CD14-positive monocyte (primary cell): ENCODE data around the gene ANKRD13A. TPM values are rescaled to one million over a fixed set of nuclear protein-coding genes. Genes with fewer than 3 reads are reported as not detected.
A peak's percentile ranks its signal among the peaks of the same experiment; 100 is the strongest.

Experiments
- DNase-seq, 3 donors: peaks; one replicate each; pipeline ENCODE4 v3.0.0-alpha.2; 2011 to 2022
- H2AFZ ChIP-seq: 2 replicates; pipeline ENCODE4 v1.6.0; 2012; ENCODE audit warnings: mild to moderate bottlenecking, low read depth, low read length, inconsistent platforms; ENCODE audit not compliant: insufficient read depth, poor library complexity, severe bottlenecking
- H3K27ac ChIP-seq, 2 donors: 1 replicate in 1 of 2; 2 replicates in 1 of 2; pipeline ENCODE4 v1.5.1; 2012 to 2013; ENCODE audit warnings: low read length in 2 of 2, control low read depth in 1 of 2, inconsistent platforms in 1 of 2, low read depth in 1 of 2, mild to moderate bottlenecking in 1 of 2
- H3K27me3 ChIP-seq, 2 donors: one replicate each; pipeline versions ENCODE4 v1.6.0 to v1.6.1; 2011 to 2013; ENCODE audit warnings: low read length in 2 of 2; ENCODE audit not compliant: control insufficient read depth in 2 of 2, insufficient read depth in 2 of 2
- H3K36me3 ChIP-seq, 2 donors: replicated peaks in 1 of 2; 1 replicate in 1 of 2; 2 replicates in 1 of 2; pipeline versions ENCODE4 v1.5.1 to v1.6.1; 2012 to 2013; ENCODE audit warnings: low read length in 2 of 2, control low read depth in 1 of 2, inconsistent platforms in 1 of 2, mild to moderate bottlenecking in 1 of 2; ENCODE audit not compliant: insufficient read depth in 2 of 2, control insufficient read depth in 1 of 2
- H3K4me1 ChIP-seq, 2 donors: 1 replicate in 1 of 2; 2 replicates in 1 of 2; pipeline versions ENCODE4 v1.5.1 to v1.6.1; 2012 to 2013; ENCODE audit warnings: low read length in 2 of 2, control low read depth in 1 of 2, inconsistent platforms in 1 of 2, mild to moderate bottlenecking in 1 of 2, moderate library complexity in 1 of 2; ENCODE audit not compliant: insufficient read depth in 2 of 2, control insufficient read depth in 1 of 2
- H3K4me2 ChIP-seq: replicated peaks from 2 replicates; pipeline ENCODE3; 2012; ENCODE audit warnings: low read length, moderate library complexity, mild to moderate bottlenecking; ENCODE audit not compliant: poor library complexity, severe bottlenecking; ENCODE audit errors: extremely low read depth
- H3K4me3 ChIP-seq, 3 experiments: fragments of 200-600 bp in 1 of 3; sonication (generic) in 1 of 3; replicated peaks in 1 of 3; 1 replicate in 2 of 3; 2 replicates in 1 of 3; pipeline ENCODE4 v1.5.1; 2011 to 2013; ENCODE audit warnings: low read length in 3 of 3, mild to moderate bottlenecking in 3 of 3, control low read depth in 2 of 3, low read depth in 2 of 3, inconsistent platforms in 1 of 3, moderate library complexity in 1 of 3
- H3K79me2 ChIP-seq: 2 replicates; pipeline ENCODE4 v1.6.0; 2012; ENCODE audit warnings: mild to moderate bottlenecking, control low read depth, inconsistent platforms, low read length, moderate library complexity; ENCODE audit not compliant: insufficient read depth
- H3K9ac ChIP-seq: 2 replicates; pipeline ENCODE4 v1.6.0; 2017; ENCODE audit warnings: low read length, mild to moderate bottlenecking; ENCODE audit not compliant: insufficient read depth, poor library complexity, severe bottlenecking
- H3K9me3 ChIP-seq, 2 donors: replicated peaks in 1 of 2; 1 replicate in 1 of 2; 2 replicates in 1 of 2; pipeline versions ENCODE4 v1.5.1 to v1.6.1; 2012 to 2013; ENCODE audit warnings: low read length in 2 of 2, control low read depth in 1 of 2; ENCODE audit not compliant: control insufficient read depth in 1 of 2, insufficient read depth in 1 of 2
- H4K20me1 ChIP-seq: 2 replicates; pipeline ENCODE4 v1.6.0; 2012; ENCODE audit warnings: mild to moderate bottlenecking, low read length, control low read depth, moderate library complexity; ENCODE audit not compliant: insufficient read depth
- H3K27ac Mint-ChIP-seq, 7 donors: one replicate each; pipeline ENCODE4 v1.8.0; 2020; ENCODE audit warnings: mild to moderate bottlenecking in 7 of 7, mixed read lengths in 7 of 7, moderate library complexity in 6 of 7, inconsistent platforms in 2 of 7
- H3K27me3 Mint-ChIP-seq, 3 donors: one replicate each; pipeline ENCODE4 v1.8.0; 2021 to 2022; ENCODE audit warnings: low read depth in 3 of 3, mild to moderate bottlenecking in 3 of 3, mixed read lengths in 3 of 3, moderate library complexity in 3 of 3, inconsistent platforms in 1 of 3
- H3K36me3 Mint-ChIP-seq, 2 donors: one replicate each; pipeline ENCODE4 v1.8.0; 2020; ENCODE audit warnings: mixed read lengths in 2 of 2, inconsistent platforms in 1 of 2, mild to moderate bottlenecking in 1 of 2
- H3K4me1 Mint-ChIP-seq: one replicate; pipeline ENCODE4 v1.8.0; 2020; ENCODE audit warnings: mild to moderate bottlenecking, mixed read lengths
- H3K4me3 Mint-ChIP-seq, 2 donors: one replicate each; pipeline ENCODE4 v1.8.0; 2020; ENCODE audit warnings: mild to moderate bottlenecking in 2 of 2, mixed read lengths in 2 of 2, moderate library complexity in 1 of 2
- H3K9me3 Mint-ChIP-seq, 7 donors: one replicate each; pipeline ENCODE4 v1.8.0; 2020 to 2022; ENCODE audit warnings: mixed read lengths in 7 of 7, mild to moderate bottlenecking in 6 of 7, moderate library complexity in 6 of 7, inconsistent platforms in 2 of 7
- CTCF ChIP-seq: fragments of 200-600 bp; IDR thresholded peaks from one replicate; pipeline ENCODE4 v1.8.0; 2022; ENCODE audit warnings: antibody characterized with exemption, mild to moderate bottlenecking
- WGBS: methylation state at CpG from one replicate; pipeline ENCODE4 v1.1.5; 2013; ENCODE audit warnings: missing lambda C conversion rate; ENCODE audit not compliant: insufficient coverage; 5-methylcytosine and 5-hydroxymethylcytosine counted together
- intact Hi-C, 2 donors: fragments of 100-400 bp; cut with micrococcal nuclease; formaldehyde crosslinking; loops; one replicate each; pipeline versions ENCODE4 v1.15.0 to v1.15.1; 2023
- polyA plus RNA-seq, 3 donors: library from polyadenylated mRNA; depleted of rRNA in 1 of 3; unstranded in 2 of 3; stranded (reverse) in 1 of 3; fragments of 300-500 nt in 2 of 3; fragments of >200 nt in 1 of 3; fragmentation: Illumina TruSeq in 2 of 3; gene quantifications; 1 replicate in 2 of 3; 2 replicates in 1 of 3; pipeline ENCODE4 v1.2.3, GENCODE V29; 2012 to 2021

The ANKRD13A gene
- polyA plus RNA-seq, 3 donors = 42.8 to 89.3 (median 46.8) TPM

GRCh38 chr12:109968032-109968420 lies 31.2 kb upstream of the ANKRD13A start:
- peaks cover 55% of the 10 kb centered on the region for H3K79me2 ChIP-seq
- no peak for TF ChIP-seq CTCF
- Mint-ChIP-seq H3K4me3 (no peak overlapping the region), H3K36me3 (peaks cover 59 to 91% of the 10 kb centered on the region in 2 donors), H3K27me3 (peaks cover 0 to 2% (median 0%) of the 10 kb centered on the region in 3 donors), H3K9me3 (no peaks in the 10 kb centered on the region), H3K4me1 (peaks cover 5% of the 10 kb centered on the region), H3K27ac (peak overlapping the region in 3 of 7 donors; percentile 6 to 85 (median 25))
- H3K9ac ChIP-seq = no peak overlapping the region
- intact Hi-C loops = no loop called here
- WGBS = no CpG with 5 or more reads among the region's 2 CpGs
- H3K4me2 ChIP-seq = no peak overlapping the region
- H2AFZ ChIP-seq = no peak overlapping the region
- no peaks in the 10 kb centered on the region for H3K4me1 ChIP-seq
- H3K27ac ChIP-seq = peak overlapping the region in 1 of 2 donors; percentile 70
- DNase-seq = no peak
- H3K27me3 ChIP-seq = no peaks in the 10 kb centered on the region
- H3K9me3 ChIP-seq = no peaks in the 10 kb centered on the region
- peaks cover 97% of the 10 kb centered on the region for H4K20me1 ChIP-seq
- no peak overlapping the region for H3K4me3 ChIP-seq
- peaks cover 84 to 98% of the 10 kb centered on the region in 2 donors for H3K36me3 ChIP-seq

GRCh38 chr12:109968801-109969200 lies 30.4 kb upstream of the ANKRD13A start:
- Histone ChIP-seq H3K4me3 (no peak overlapping the region), H3K27ac (no peak overlapping the region), H3K79me2 (peaks cover 54% of the 10 kb centered on the region), H3K27me3 (no peaks in the 10 kb centered on the region), H3K36me3 (peaks cover 81 to 98% of the 10 kb centered on the region in 2 donors), H3K9me3 (no peaks in the 10 kb centered on the region), H3K4me1 (no peaks in the 10 kb centered on the region), H3K9ac (no peak overlapping the region), H4K20me1 (peaks cover 97% of the 10 kb centered on the region), H3K4me2 (no peak overlapping the region), H2AFZ (no peak overlapping the region)
- no peak for TF ChIP-seq CTCF
- Mint-ChIP-seq H3K4me1 (peaks cover 12% of the 10 kb centered on the region), H3K36me3 (peaks cover 57 to 91% of the 10 kb centered on the region in 2 donors), H3K9me3 (no peaks in the 10 kb centered on the region), H3K4me3 (no peak overlapping the region), H3K27me3 (no peaks in the 10 kb centered on the region), H3K27ac (no peak overlapping the region)
- no peak for DNase-seq
- WGBS = 100% methylated on average over 4 of the region's 8 CpGs
- intact Hi-C loops = no loop called here
